ENCODE results near the gene INTS1. TPM values are rescaled to one million over a fixed set of nuclear protein-coding genes. Genes with fewer than 3 reads are reported as not detected.
A peak's percentile ranks its signal among the peaks of the same experiment; 100 is the strongest.

INTS1 gene
- total and polyA plus RNA-seq, 2 of the 4 experiments (the other 2 are of a cell fraction): 9.3 to 40.1 TPM

- 0 out of 2 replicates have a peak overlapping the region, but pooled peaks have one; percentile 4 for H4K91ac ChIP-seq (ENCODE audit: insufficient read depth, low read depth, low read length)
- 66% methylated on average over 2 of the region's 4 CpGs; no CpG with 5 or more reads in 1 of the 2 experiments for WGBS, 2 experiments (ENCODE audit: extremely low coverage in 2 of 2, insufficient read length in 1 of 2)
- intact Hi-C loops (cut with micrococcal nuclease): no loop called here
- H3K27me3 ChIP-seq (ENCODE audit: control insufficient read depth, insufficient read depth, low read length): no peaks in the 10 kb centered on the region
- no peak overlapping the region for H3K27ac ChIP-seq (ENCODE audit: insufficient read depth, low read length)
- CTCF ChIA-PET: interaction anchor here (0.6 kb wide), 1 partner anchor 23 kb away, joined by 4 read pairs; no protein-coding TSS in a partner anchor
- no peak overlapping the region for H2AFZ ChIP-seq (replicated peaks; ENCODE audit: low read length, poor library complexity)
- H3K4me2 ChIP-seq (ENCODE audit: low read depth, low read length): no peak overlapping the region
- H2BK5ac ChIP-seq (ENCODE audit: low read depth, low read length, poor library complexity, severe bottlenecking): no peak overlapping the region
- H4K8ac ChIP-seq (ENCODE audit: low read depth in 2 of 2, low read length in 2 of 2): peak overlapping the region in 1 of 2 experiments; percentile 40; a peak in 1 of 4 replicates
- no peak overlapping the region for H2BK20ac ChIP-seq (ENCODE audit: low read depth, low read length)
- no peak overlapping the region for H2BK120ac ChIP-seq (ENCODE audit: low read depth, low read length)
- no peaks in the 10 kb centered on the region for H3K9me1 ChIP-seq (ENCODE audit: insufficient read depth, low read length)
- peak; percentile 40; the same call in 1 of the 2 replicates for ATAC-seq (ENCODE audit: low read depth)
- H2AK9ac ChIP-seq (replicated peaks; ENCODE audit: low read depth, low read length, poor library complexity): no peak overlapping the region
- dilution Hi-C loops (cut with HindIII; ENCODE audit: low sequenced_read_pairs, unreplicated experiment): no loop called here
- no peak overlapping the region for H3K23ac ChIP-seq (ENCODE audit: low read depth, low read length)
- POLR2A ChIA-PET (ENCODE audit: unreplicated experiment): no interaction called here
- H3K4me3 ChIP-seq (ENCODE audit: insufficient read depth, low read depth, low read length): no peak overlapping the region
- TF ChIP-seq NFE2L2 (IDR thresholded peaks at IDR 0.05; ENCODE audit: low read depth, low read length): peak; percentile 44; the same call in 1 of the 2 replicates
- TF ChIP-seq FOS (IDR thresholded peaks at IDR 0.05; ENCODE audit: low read depth, low read length): no peak
- no peak for TF ChIP-seq SMC3 (IDR thresholded peaks at IDR 0.05; ENCODE audit: low read depth, low read length)
- TF ChIP-seq POLR2A (IDR thresholded peaks at IDR 0.05; ENCODE audit: low read depth, low read length): no peak
- H3K14ac ChIP-seq (replicated peaks; ENCODE audit: low read depth, low read length): no peak overlapping the region
- BruUV-seq (replicated peaks): no TSS peak
- no peaks in the 10 kb centered on the region for H4K20me1 ChIP-seq (ENCODE audit: insufficient read depth, low read length)
- in situ Hi-C loops (cut with MboI; ENCODE audit: low sequenced_read_pairs): no loop called here
- peaks cover 7% of the 10 kb centered on the region for H3K9me3 ChIP-seq (ENCODE audit: control insufficient read depth, insufficient read depth, low read length)
- no peak overlapping the region for H2BK15ac ChIP-seq (ENCODE audit: low read depth, low read length)
- no peak overlapping the region for H3K9ac ChIP-seq (ENCODE audit: low read depth, low read length)
- H3K18ac ChIP-seq (ENCODE audit: low read depth, low read length): no peak overlapping the region
- no peaks in the 10 kb centered on the region for H3K79me1 ChIP-seq (ENCODE audit: low read depth in 1 of 2, low read length in 2 of 2)
- H3K36me3 ChIP-seq (ENCODE audit: control insufficient read depth, insufficient read depth, low read length): no peaks in the 10 kb centered on the region
- H3K4ac ChIP-seq (ENCODE audit: low read depth, low read length): no peak overlapping the region
- no peak for DNase-seq
- no peak overlapping the region for H3K56ac ChIP-seq (ENCODE audit: extremely low read depth, insufficient read depth, low read length)
- H4K5ac ChIP-seq (ENCODE audit: low read depth, low read length): no peak overlapping the region
- H2AK5ac ChIP-seq (ENCODE audit: low read depth, low read length): no peak overlapping the region; the same call in 1 of the 2 replicates
- H3K4me1 ChIP-seq (ENCODE audit: control insufficient read depth, insufficient read depth, low read length): peaks cover 7% of the 10 kb centered on the region
These were observed 10.8 kb upstream of the INTS1 start for GRCh38 chr7:1514995-1515401.

Data from IMR-90 (cell line).